SU-DHL-6 (cell line): ENCODE measurements around the gene WDR36.

Experiments used
- H2AFZ ChIP-seq: fragments of 200-600 bp; sonication (generic); 2 replicates; pipeline ENCODE4 v1.6.1; 2014; ENCODE audit warnings: low read depth, mild to moderate bottlenecking, moderate library complexity, mixed read lengths, antibody characterized with exemption, low read length; ENCODE audit not compliant: severe bottlenecking
- H3F3A ChIP-seq: fragments of 200-600 bp; shearing (Covaris generic); 2 replicates; pipeline ENCODE4 v1.6.0; 2016; ENCODE audit warnings: antibody characterized with exemption, mild to moderate bottlenecking; ENCODE audit not compliant: insufficient read depth
- H3K27ac ChIP-seq: fragments of 200-600 bp; sonication (generic); 2 replicates; pipeline ENCODE4 v1.5.1; 2016; ENCODE audit warnings: low read depth, mild to moderate bottlenecking, low read length, moderate library complexity, mixed read lengths
- H3K27me3 ChIP-seq: fragments of 200-600 bp; sonication (generic), shearing (Covaris generic); 2 replicates; pipeline ENCODE4 v1.6.0; 2014; ENCODE audit warnings: mild to moderate bottlenecking, low read length
- H3K36me3 ChIP-seq: fragments of 200-600 bp; sonication (generic); 2 replicates; pipeline ENCODE4 v1.6.1; 2014; ENCODE audit warnings: mild to moderate bottlenecking, low read length, mixed read lengths
- H3K4me2 ChIP-seq: fragments of 300-600, 200-600 bp; shearing (Covaris generic), sonication (generic); 2 replicates; pipeline ENCODE4 v1.6.0; 2014; ENCODE audit warnings: low read length, low read depth, mild to moderate bottlenecking; ENCODE audit not compliant: poor library complexity, severe bottlenecking
- H3K4me3 ChIP-seq: fragments of 200-600 bp; sonication (generic); 2 replicates; pipeline ENCODE4 v1.5.1; 2014; ENCODE audit warnings: antibody characterized with exemption, low read length, mild to moderate bottlenecking, mixed read lengths; ENCODE audit not compliant: insufficient read depth, poor library complexity, severe bottlenecking
- H3K79me2 ChIP-seq: fragments of 200-600 bp; sonication (generic); 2 replicates; pipeline ENCODE4 v1.6.1; 2014; ENCODE audit warnings: mild to moderate bottlenecking, low read length, moderate library complexity; ENCODE audit not compliant: insufficient read depth
- H3K9ac ChIP-seq: fragments of 200-600 bp; sonication (generic); 2 replicates; pipeline ENCODE4 v1.7.0; 2014; ENCODE audit warnings: mild to moderate bottlenecking, low read length
- H3K9me2 ChIP-seq: fragments of 200-600 bp; sonication (generic); replicated peaks from 2 replicates; pipeline ENCODE4 v1.6.1; 2014; ENCODE audit warnings: low read length; ENCODE audit not compliant: insufficient read depth
- H3K9me3 ChIP-seq: fragments of 200-600 bp; sonication (generic); 2 replicates; pipeline ENCODE4 v1.6.1; 2014; ENCODE audit warnings: low read length, mixed read lengths; ENCODE audit not compliant: insufficient read depth
- H4K20me1 ChIP-seq: fragments of 200-600 bp; sonication (generic); 2 replicates; pipeline ENCODE4 v1.6.1; 2014; ENCODE audit warnings: low read depth, mild to moderate bottlenecking, antibody characterized with exemption, low read length, moderate library complexity, mixed read lengths
- CTCF ChIP-seq: fragments of 200-600 bp; sonication (generic); IDR thresholded peaks from one replicate; pipeline ENCODE4 v1.5.1; 2017; ENCODE audit warnings: antibody characterized with exemption, mild to moderate bottlenecking, low read length, moderate library complexity; ENCODE audit not compliant: insufficient read depth, poor library complexity, severe bottlenecking
- EZH2phosphoT487 ChIP-seq: fragments of 200-600 bp; sonication (generic), shearing (Covaris generic); conservative IDR thresholded peaks from 2 replicates; pipeline ENCODE4 v1.6.1; 2018; ENCODE audit warnings: mild to moderate bottlenecking, antibody characterized with exemption, low read length, moderate library complexity, mixed read lengths

Gene WDR36

GRCh38 chr5:111158105-111158744, 66.1 kb downstream of the WDR36 start:
- no peaks in the 10 kb centered on the region for H3K79me2 ChIP-seq
- H3K27me3 ChIP-seq = no peaks in the 10 kb centered on the region
- H2AFZ ChIP-seq = no peak overlapping the region
- H3K9ac ChIP-seq = no peak overlapping the region
- TF ChIP-seq EZH2phosphoT487 = no peak
- peak; percentile 70 for TF ChIP-seq CTCF
- no peak overlapping the region for H3K4me3 ChIP-seq
- H3K36me3 ChIP-seq = no peaks in the 10 kb centered on the region
- no peak overlapping the region for H3K27ac ChIP-seq
- H4K20me1 ChIP-seq = no peaks in the 10 kb centered on the region
- H3K9me2 ChIP-seq = no peaks in the 10 kb centered on the region
- H3K9me3 ChIP-seq = no peaks in the 10 kb centered on the region
- H3K4me2 ChIP-seq = no peak overlapping the region
- H3F3A ChIP-seq = no peaks in the 10 kb centered on the region

GRCh38 chr5:111159845-111160244, 67.7 kb downstream of the WDR36 start:
- Histone ChIP-seq H3K4me2 (no peak overlapping the region), H3F3A (no peaks in the 10 kb centered on the region), H4K20me1 (no peaks in the 10 kb centered on the region), H3K36me3 (no peaks in the 10 kb centered on the region), H3K9me3 (no peaks in the 10 kb centered on the region), H2AFZ (no peak overlapping the region), H3K27me3 (no peaks in the 10 kb centered on the region), H3K4me3 (no peak overlapping the region), H3K9me2 (no peaks in the 10 kb centered on the region), H3K27ac (no peak overlapping the region), H3K79me2 (no peaks in the 10 kb centered on the region), H3K9ac (no peak overlapping the region)
- TF ChIP-seq CTCF = no peak
- TF ChIP-seq EZH2phosphoT487 = no peak

GRCh38 chr5:111163000-111163399, 70.9 kb downstream of the WDR36 start:
- no peak overlapping the region for H3K4me2 ChIP-seq
- no peaks in the 10 kb centered on the region for H3K9me3 ChIP-seq
- H3K9me2 ChIP-seq = no peaks in the 10 kb centered on the region
- H3K4me3 ChIP-seq = no peak overlapping the region
- no peak overlapping the region for H3K9ac ChIP-seq
- H3F3A ChIP-seq = no peaks in the 10 kb centered on the region
- H2AFZ ChIP-seq = no peak overlapping the region
- TF ChIP-seq CTCF (no peak), EZH2phosphoT487 (no peak)
- H4K20me1 ChIP-seq = no peaks in the 10 kb centered on the region
- no peaks in the 10 kb centered on the region for H3K36me3 ChIP-seq
- no peaks in the 10 kb centered on the region for H3K27me3 ChIP-seq
- no peak overlapping the region for H3K27ac ChIP-seq
- no peaks in the 10 kb centered on the region for H3K79me2 ChIP-seq
